ENCODE data around the gene TLR10.
A peak's percentile ranks its signal among the peaks of the same experiment; 100 is the strongest.

The TLR10 gene

GRCh38 chr4:38752941-38753806, 29.6 kb downstream of the TLR10 start:
- TF ChIP-seq RAD21 (IDR thresholded peaks at IDR 0.05; ENCODE audit: low read depth) (no peak), TEAD4 (IDR thresholded peaks at IDR 0.05) (peak; percentile 77), FOXM1 (IDR thresholded peaks at IDR 0.05; ENCODE audit: borderline replicate concordance, low read depth) (no peak), EGR1 (IDR thresholded peaks at IDR 0.05) (peak; percentile 85), REST (IDR thresholded peaks at IDR 0.05; ENCODE audit: low read depth) (no peak), MAX (IDR thresholded peaks at IDR 0.05) (peak; percentile 51), EP300 (IDR thresholded peaks at IDR 0.05; ENCODE audit: borderline replicate concordance) (peak; percentile 24; the same call in 1 of the 2 replicates), TAF1 (IDR thresholded peaks at IDR 0.05; ENCODE audit: low read depth) (no peak), TCF12 (IDR thresholded peaks at IDR 0.05; ENCODE audit: low read depth) (peak; percentile 57; the same call in 1 of the 2 replicates), CREB1 (IDR thresholded peaks at IDR 0.05; ENCODE audit: low read depth) (no peak), NFIC (IDR thresholded peaks at IDR 0.05) (peak; percentile 30; the same call in 1 of the 2 replicates), USF1 (IDR thresholded peaks at IDR 0.05) (no peak), ZBTB7A (IDR thresholded peaks at IDR 0.05; ENCODE audit: low read depth) (peak; percentile 53; the same call in 1 of the 2 replicates)

- TF ChIP-seq NFIC (IDR thresholded peaks at IDR 0.05) (no peak), YY1 (IDR thresholded peaks at IDR 0.05; ENCODE audit: low read depth) (no peak), USF1 (IDR thresholded peaks at IDR 0.05) (no peak), EP300 (IDR thresholded peaks at IDR 0.05; ENCODE audit: borderline replicate concordance) (no peak), CREB1 (IDR thresholded peaks at IDR 0.05; ENCODE audit: low read depth) (no peak), FOXM1 (IDR thresholded peaks at IDR 0.05; ENCODE audit: borderline replicate concordance, low read depth) (no peak), TCF12 (IDR thresholded peaks at IDR 0.05; ENCODE audit: low read depth) (no peak), TAF1 (IDR thresholded peaks at IDR 0.05; ENCODE audit: low read depth) (no peak), MAX (IDR thresholded peaks at IDR 0.05) (no peak), RAD21 (IDR thresholded peaks at IDR 0.05; ENCODE audit: low read depth) (no peak)
Measured at GRCh38 chr4:38752372-38752940, 30.3 kb downstream of the TLR10 start.

- TF ChIP-seq NFIC (IDR thresholded peaks at IDR 0.05): no peak
- TF ChIP-seq TAF1 (IDR thresholded peaks at IDR 0.05; ENCODE audit: low read depth): no peak
- no peak for TF ChIP-seq FOXM1 (IDR thresholded peaks at IDR 0.05; ENCODE audit: borderline replicate concordance, low read depth)
- TF ChIP-seq YY1 (IDR thresholded peaks at IDR 0.05; ENCODE audit: low read depth): no peak
- TF ChIP-seq USF1 (IDR thresholded peaks at IDR 0.05): no peak
- TF ChIP-seq TEAD4 (IDR thresholded peaks at IDR 0.05): no peak
- no peak for TF ChIP-seq CREB1 (IDR thresholded peaks at IDR 0.05; ENCODE audit: low read depth)
- no peak for TF ChIP-seq CEBPB (IDR thresholded peaks at IDR 0.05)
- no peak for TF ChIP-seq EP300 (IDR thresholded peaks at IDR 0.05; ENCODE audit: borderline replicate concordance)
- TF ChIP-seq TCF12 (IDR thresholded peaks at IDR 0.05; ENCODE audit: low read depth): no peak
- TF ChIP-seq ZBTB7A (IDR thresholded peaks at IDR 0.05; ENCODE audit: low read depth): no peak
- no peak for TF ChIP-seq RAD21 (IDR thresholded peaks at IDR 0.05; ENCODE audit: low read depth)
- no peak for TF ChIP-seq REST (IDR thresholded peaks at IDR 0.05; ENCODE audit: low read depth)
- no peak for TF ChIP-seq MAX (IDR thresholded peaks at IDR 0.05)
Measured at GRCh38 chr4:38751341-38752010, 31.3 kb downstream of the TLR10 start.

GRCh38 chr4:38749336-38749735, 33.5 kb downstream of the TLR10 start:
- TF ChIP-seq ZBTB7A (IDR thresholded peaks at IDR 0.05; ENCODE audit: low read depth): no peak
- no peak for TF ChIP-seq TEAD4 (IDR thresholded peaks at IDR 0.05)
- TF ChIP-seq REST (IDR thresholded peaks at IDR 0.05; ENCODE audit: low read depth): no peak
- no peak for TF ChIP-seq TCF12 (IDR thresholded peaks at IDR 0.05; ENCODE audit: low read depth)
- TF ChIP-seq TAF1 (IDR thresholded peaks at IDR 0.05; ENCODE audit: low read depth): no peak
- TF ChIP-seq USF1 (IDR thresholded peaks at IDR 0.05): no peak
- TF ChIP-seq CREB1 (IDR thresholded peaks at IDR 0.05; ENCODE audit: low read depth): no peak
- TF ChIP-seq RAD21 (IDR thresholded peaks at IDR 0.05; ENCODE audit: low read depth): no peak
- no peak for TF ChIP-seq FOXM1 (IDR thresholded peaks at IDR 0.05; ENCODE audit: borderline replicate concordance, low read depth)
- no peak for TF ChIP-seq MAX (IDR thresholded peaks at IDR 0.05)
- TF ChIP-seq EGR1 (IDR thresholded peaks at IDR 0.05): no peak
- no peak for TF ChIP-seq NFIC (IDR thresholded peaks at IDR 0.05)
- no peak for TF ChIP-seq CEBPB (IDR thresholded peaks at IDR 0.05)
- TF ChIP-seq YY1 (IDR thresholded peaks at IDR 0.05; ENCODE audit: low read depth): no peak
- TF ChIP-seq EP300 (IDR thresholded peaks at IDR 0.05; ENCODE audit: borderline replicate concordance): no peak

All from Ishikawa (cell line).